HFF-Myc (cell line): Measurements from ENCODE around the gene MED31.
A peak's percentile ranks its signal among the peaks of the same experiment; 100 is the strongest.
"Not testable (repeated sequence)": the region's sequence is repeated elsewhere in the genome, so short reads cannot be mapped to it uniquely, and the experiment has no call there.

ENCODE experiments used
- DNase-seq: peaks from one replicate; pipeline ENCODE4 v3.0.0-alpha.2; 2011; ENCODE audit warnings: low read depth; ENCODE audit errors: extremely low read depth
- H3K4me3 ChIP-seq: replicated peaks from 2 replicates; pipeline ENCODE4 v1.5.1; 2011; ENCODE audit warnings: low read depth, mild to moderate bottlenecking, control low read depth, low read length
- TF ChIP-seq, protein P1 (sequence below): IDR thresholded peaks from 2 replicates; pipeline ENCODE4 v1.5.1; 2012; ENCODE audit warnings: mild to moderate bottlenecking, low read depth, low read length, control low read depth; ENCODE audit errors: missing control alignments

MED31 gene

DNA sequence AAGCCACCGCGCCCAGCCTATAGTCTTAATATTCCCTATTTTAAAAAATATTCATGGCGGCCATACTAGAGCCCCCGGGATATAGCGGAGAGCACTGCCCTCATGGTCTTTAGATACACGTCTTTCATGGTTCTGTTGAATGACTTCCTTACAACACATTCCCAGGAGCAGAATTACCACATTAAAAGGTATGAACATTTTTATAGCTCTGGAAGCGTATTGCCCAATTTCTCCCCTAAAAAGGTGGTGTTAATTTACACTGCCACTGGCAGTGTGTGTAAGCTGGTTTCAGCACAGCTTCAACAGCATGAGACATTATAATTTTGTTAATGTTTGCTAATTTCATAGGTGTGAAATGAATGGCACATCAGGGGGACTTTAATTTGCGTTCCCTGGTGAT, 19.2 kb upstream of the MED31 start:
- TF ChIP-seq, protein P1, sequence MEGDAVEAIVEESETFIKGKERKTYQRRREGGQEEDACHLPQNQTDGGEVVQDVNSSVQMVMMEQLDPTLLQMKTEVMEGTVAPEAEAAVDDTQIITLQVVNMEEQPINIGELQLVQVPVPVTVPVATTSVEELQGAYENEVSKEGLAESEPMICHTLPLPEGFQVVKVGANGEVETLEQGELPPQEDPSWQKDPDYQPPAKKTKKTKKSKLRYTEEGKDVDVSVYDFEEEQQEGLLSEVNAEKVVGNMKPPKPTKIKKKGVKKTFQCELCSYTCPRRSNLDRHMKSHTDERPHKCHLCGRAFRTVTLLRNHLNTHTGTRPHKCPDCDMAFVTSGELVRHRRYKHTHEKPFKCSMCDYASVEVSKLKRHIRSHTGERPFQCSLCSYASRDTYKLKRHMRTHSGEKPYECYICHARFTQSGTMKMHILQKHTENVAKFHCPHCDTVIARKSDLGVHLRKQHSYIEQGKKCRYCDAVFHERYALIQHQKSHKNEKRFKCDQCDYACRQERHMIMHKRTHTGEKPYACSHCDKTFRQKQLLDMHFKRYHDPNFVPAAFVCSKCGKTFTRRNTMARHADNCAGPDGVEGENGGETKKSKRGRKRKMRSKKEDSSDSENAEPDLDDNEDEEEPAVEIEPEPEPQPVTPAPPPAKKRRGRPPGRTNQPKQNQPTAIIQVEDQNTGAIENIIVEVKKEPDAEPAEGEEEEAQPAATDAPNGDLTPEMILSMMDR: no peak
- no peak overlapping the region for H3K4me3 ChIP-seq
- no peak for DNase-seq

DNA sequence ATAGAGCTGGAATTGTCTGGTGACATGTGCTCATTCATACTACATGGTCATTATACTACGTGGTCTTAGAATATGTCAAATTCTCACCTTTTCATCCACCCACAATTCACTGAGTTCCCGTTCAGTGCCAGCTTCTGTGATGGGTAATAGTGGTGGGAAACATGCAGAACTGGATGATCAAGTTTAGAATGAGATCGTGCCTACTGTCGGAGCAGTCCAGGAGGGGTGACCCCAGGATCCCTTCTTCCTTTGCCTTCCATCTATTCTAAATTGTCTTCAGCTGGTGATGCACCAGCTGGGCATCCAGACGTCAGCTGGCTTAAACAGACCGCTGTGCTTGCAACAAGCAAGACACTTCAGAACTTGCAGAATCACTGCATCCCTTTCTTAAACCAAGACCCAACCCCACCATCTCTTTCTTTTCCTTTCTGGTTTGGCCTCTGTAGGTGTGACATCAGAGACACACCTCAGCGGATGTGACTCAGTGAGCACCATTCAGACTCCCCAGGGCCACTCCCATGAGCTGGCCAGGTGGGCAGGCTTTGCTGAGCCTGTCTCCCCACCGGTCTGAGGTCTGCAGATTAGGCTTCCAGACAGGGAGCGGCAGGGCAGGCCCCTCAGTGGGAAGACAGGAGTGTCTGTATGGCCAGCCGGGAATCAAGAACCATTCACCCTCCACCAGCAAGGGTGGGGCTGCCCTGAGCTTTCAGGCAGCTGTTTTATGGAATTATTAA, 18.2 kb upstream of the MED31 start:
- DNase-seq: no peak
- TF ChIP-seq, protein P1: no peak
- no peak overlapping the region for H3K4me3 ChIP-seq

- TF ChIP-seq, protein P1: no peak
- no peak for DNase-seq
- no peak overlapping the region for H3K4me3 ChIP-seq
These were observed 17.5 kb upstream of the MED31 start for GRCh38 chr17:6668727-6669425.

DNA sequence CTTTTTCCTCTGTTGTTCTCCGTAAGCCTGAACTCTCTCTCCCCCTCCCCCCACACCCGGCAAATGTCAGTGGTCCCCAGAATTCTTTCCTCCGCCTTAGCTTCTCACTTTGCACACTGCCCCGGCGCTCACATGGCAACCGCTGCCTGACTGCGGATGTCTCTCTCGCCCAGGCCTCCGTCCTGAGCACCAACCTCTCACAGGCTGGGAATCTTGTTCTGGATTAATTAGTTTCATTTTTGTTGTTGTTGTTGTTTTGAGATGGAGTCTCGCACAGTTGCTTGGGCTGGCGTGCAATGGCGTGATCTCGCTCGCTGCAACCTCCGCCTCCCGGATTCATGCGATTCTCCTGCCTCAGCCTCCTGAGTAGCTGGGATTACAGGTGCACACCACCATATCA, 16.8 kb upstream of the MED31 start:
- TF ChIP-seq, protein P1: no peak
- no peak for DNase-seq
- H3K4me3 ChIP-seq: no peak overlapping the region

DNA sequence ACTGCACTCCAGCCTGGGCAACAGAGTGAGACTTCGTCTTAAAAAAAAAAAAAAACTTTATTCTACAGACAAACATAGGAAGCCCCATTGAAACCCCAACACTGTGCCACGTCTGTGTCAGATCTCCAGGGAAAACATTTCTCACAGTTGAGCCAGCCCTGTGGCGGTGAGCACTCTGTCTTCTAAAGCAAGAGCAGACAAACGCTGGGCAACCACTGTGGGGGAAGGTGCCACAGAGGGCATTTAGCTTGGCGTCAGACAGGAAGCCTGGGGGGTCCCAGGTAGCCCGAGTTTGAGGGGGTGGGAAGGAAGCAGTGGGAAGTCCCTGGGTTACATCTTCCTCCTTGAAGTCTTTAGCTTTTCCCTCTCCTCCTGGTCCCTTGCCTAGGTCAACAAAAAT, 16.1 kb upstream of the MED31 start:
- DNase-seq: no peak
- TF ChIP-seq, protein P1: no peak
- H3K4me3 ChIP-seq: no peak overlapping the region

DNA sequence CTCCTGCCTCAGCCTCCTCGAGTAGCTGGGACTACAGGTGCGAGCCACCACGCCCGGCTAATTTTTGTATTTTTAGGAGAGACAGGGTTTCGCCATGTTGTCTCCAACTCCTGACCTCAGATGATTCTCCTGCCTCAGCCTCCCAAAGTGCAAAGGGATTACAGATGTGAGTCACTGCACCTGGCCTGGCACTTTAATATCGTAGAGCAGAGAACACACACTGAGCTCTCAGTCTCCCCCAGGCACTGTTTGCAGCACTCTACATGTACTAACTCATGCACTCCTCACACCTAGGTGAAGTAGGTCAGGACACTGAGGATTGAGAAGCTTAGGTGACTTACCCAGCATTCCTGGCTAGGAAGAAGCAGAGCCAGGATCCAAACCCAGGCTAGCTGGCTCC, 15.2 kb upstream of the MED31 start:
- DNase-seq: no peak
- TF ChIP-seq, protein P1: no peak
- H3K4me3 ChIP-seq: no peak overlapping the region

DNA sequence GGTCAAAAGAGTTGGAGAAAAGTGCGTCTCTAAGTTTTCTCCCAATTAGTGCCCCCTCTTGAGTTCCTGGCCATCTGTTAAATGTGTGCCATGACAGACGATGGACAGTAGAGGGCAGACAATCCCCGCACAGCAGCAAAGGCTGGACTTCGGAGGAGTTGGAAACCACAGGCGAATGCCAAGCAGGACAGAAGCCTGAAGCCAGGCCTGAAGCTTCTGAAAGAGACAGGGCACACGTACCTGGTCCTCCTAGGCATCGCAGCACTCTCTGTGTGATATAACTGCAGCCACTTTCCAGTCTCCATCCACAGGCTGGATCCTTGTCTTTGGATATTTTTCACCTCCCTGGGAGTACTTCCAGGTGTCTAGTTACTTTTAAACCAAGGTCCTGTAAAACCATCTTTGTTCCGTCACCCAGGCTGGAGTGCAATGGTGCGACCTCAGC, 14.7 kb upstream of the MED31 start:
- TF ChIP-seq, protein P1: peak; percentile 94

GRCh38 chr17:6663200-6663599, 11.8 kb upstream of the MED31 start:
- DNase-seq, H3K4me3 ChIP-seq: not testable (repeated sequence)

More for the DNA sequence above, 14.7 kb upstream of the MED31 start:
- DNase-seq: peak; percentile 49
- no peak overlapping the region for H3K4me3 ChIP-seq
